Pancreas (tissue), 10 donors: ENCODE data around the gene TLCD2. TPM values are rescaled to one million over a fixed set of nuclear protein-coding genes. Genes with fewer than 3 reads are reported as not detected.

Experiments used
- ATAC-seq, 4 donors: fragments of 200-7000 bp; cut with Tn5 transposase; one replicate each; pipeline versions ENCODE4 v1.8.0 to v1.9.1; 2020; ENCODE audit warnings: mild to moderate bottlenecking in 4 of 4, moderate library complexity in 4 of 4
- DNase-seq, 6 donors: peaks; one replicate each; pipeline ENCODE4 v3.0.0-alpha.2; 2020
- FAIRE-seq: peaks from 2 replicates; lab custom pipeline; 2012; peaks lifted over from hg19 to GRCh38; lab: Jason Lieb, UNC
- H3K27ac ChIP-seq, 4 donors: fragments of 200-600 bp; sonication (generic); 1 replicate in 3 of 4; 2 replicates in 1 of 4; pipeline versions ENCODE4 v1.5.0 to v1.8.0; 2020
- H3K27me3 ChIP-seq, 4 donors: fragments of 200-600 bp; one replicate each; pipeline ENCODE4 v1.8.0; 2021
- H3K36me3 ChIP-seq, 3 donors: fragments of 200-600 bp; sonication (generic) in 1 of 3; one replicate each; pipeline versions ENCODE4 v1.5.0 to v1.8.0; 2020 to 2021
- H3K4me1 ChIP-seq, 3 donors: fragments of 200-600 bp; one replicate each; pipeline ENCODE4 v1.8.0; 2021
- H3K4me3 ChIP-seq, 4 donors: fragments of 200-600 bp; sonication (generic) in 2 of 4; one replicate each; pipeline versions ENCODE4 v1.5.0 to v1.8.0; 2020 to 2021
- H3K9me3 ChIP-seq, 4 donors: fragments of 200-600 bp; one replicate each; pipeline ENCODE4 v1.8.0; 2021
- WGBS, 2 donors: extraction: QIAGEN DNeasy Blood & Tissue Kit; methylation state at CpG; one replicate each; pipeline ENCODE4 v1.1.7; 2013; 5-methylcytosine and 5-hydroxymethylcytosine counted together
- intact Hi-C, 3 donors: fragments of 100-400 bp; cut with DNase I; formaldehyde crosslinking; loops; one replicate each; pipeline versions ENCODE4 v1.11.1 to v1.14.2; 2022
- polyA plus RNA-seq, 2 donors: library from polyadenylated mRNA; stranded (reverse); fragments of 200-250 nt; gene quantifications; one replicate each; pipeline ENCODE4 v1.2.3, GENCODE V29; 2013
- total RNA-seq, 6 donors: library from RNA; stranded (reverse); fragmentation: NEBNext Ultra II Directional in 4 of 6; extraction: Animal tissue kit (Norgen Biotek cat#: 25700) in 4 of 6; gene quantifications; one replicate each; pipeline versions ENCODE4 v1.2.1 to v1.2.4, GENCODE V29; 2021 to 2023
- TF ChIP-seq, protein P1 (sequence below), 4 donors: fragments of 200-600 bp; sonication (generic) in 3 of 4; IDR thresholded peaks; one replicate each; pipeline versions ENCODE4 v1.5.0 to v1.8.0; 2021; ENCODE audit warnings: antibody characterized with exemption in 4 of 4
- donor health status: healthy with polysubstance abuse.
- donor health status: DM: no; HTN: no; CAD: no; lungs with moderate emphysema.
- donor health status: DM: no; HTN: no; CAD: no.
- donor health status: control.
- donor health status: control.
- donor health status: Bipolar disorder and iron deficiency.
- donor health status: DM: yes; HTN: yes; CAD: no.
- donor health status: DM: no; HTN: no; CAD: no.
- donor health status: DM: no; HTN: no; CAD: no.
- donor health status: DM: yes; HTN: yes; CAD: no.

The TLCD2 gene, protein sequence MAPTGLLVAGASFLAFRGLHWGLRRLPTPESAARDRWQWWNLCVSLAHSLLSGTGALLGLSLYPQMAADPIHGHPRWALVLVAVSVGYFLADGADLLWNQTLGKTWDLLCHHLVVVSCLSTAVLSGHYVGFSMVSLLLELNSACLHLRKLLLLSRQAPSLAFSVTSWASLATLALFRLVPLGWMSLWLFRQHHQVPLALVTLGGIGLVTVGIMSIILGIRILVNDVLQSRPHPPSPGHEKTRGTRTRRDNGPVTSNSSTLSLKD
- total RNA-seq (1 to 10 TPM in 5 of 6 donors, under 1 TPM in 1; 0.56 to 2.8 (median 1.4) TPM), polyA plus RNA-seq (1 to 10 TPM in 1 of 2 donors, under 1 TPM in 1; 0.75 to 1.4 TPM)

DNA sequence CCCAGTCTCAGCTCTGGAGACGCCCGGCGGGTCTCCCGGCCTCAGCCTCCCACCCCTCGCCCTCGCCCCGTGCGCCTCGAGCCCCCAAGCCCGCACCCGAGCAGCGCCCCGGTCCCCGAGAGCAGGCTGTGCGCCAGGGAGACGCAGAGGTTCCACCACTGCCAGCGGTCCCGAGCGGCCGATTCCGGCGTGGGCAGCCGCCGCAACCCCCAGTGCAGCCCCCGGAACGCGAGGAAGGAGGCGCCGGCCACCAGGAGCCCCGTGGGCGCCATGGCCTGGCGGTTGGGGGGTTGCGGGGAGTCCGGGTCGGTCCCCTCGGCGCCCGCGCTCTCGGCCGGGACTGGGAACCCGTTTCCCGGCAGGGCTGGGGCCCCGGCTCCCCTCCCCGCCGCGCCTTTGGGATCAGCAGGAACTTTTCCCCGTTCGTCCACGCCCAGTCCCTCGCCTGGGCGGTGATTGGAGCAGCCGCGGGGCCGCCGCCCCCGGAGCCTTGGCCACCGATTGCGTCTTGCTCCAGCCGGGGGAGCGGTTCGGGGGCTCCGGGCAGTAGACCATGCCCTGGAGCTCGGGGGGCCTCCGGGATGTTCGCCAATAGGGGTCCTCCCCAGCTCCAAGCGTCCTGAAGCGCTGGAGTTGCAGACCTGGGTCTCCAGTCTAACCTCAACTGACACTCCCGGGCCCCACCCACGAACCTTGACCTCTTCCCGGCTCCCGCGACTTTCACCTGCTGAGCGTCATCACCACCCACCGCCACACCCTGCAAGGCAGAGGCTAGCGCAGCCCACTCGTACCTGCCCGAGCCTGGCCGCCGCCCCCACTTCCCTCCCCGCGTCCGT lies at the start of gene TLCD2:
TLCD2 (minus strand) TSS at position 407 of the 836 bp plus-strand sequence; CDS start at position 272, 135 bp downstream.
- Histone ChIP-seq H3K36me3 (no peaks in the 10 kb centered on the region), H3K4me1 (peaks cover 11 to 18% (median 13%) of the 10 kb centered on the region in 3 donors), H3K27ac (peak within 1 kb of the TSS in 1 of 4 donors; percentile 56), H3K27me3 (no peaks in the 10 kb centered on the region), H3K9me3 (no peaks in the 10 kb centered on the region), H3K4me3 (peak within 1 kb of the TSS; percentile 59 to 92 (median 70))
- TF ChIP-seq, protein P1, sequence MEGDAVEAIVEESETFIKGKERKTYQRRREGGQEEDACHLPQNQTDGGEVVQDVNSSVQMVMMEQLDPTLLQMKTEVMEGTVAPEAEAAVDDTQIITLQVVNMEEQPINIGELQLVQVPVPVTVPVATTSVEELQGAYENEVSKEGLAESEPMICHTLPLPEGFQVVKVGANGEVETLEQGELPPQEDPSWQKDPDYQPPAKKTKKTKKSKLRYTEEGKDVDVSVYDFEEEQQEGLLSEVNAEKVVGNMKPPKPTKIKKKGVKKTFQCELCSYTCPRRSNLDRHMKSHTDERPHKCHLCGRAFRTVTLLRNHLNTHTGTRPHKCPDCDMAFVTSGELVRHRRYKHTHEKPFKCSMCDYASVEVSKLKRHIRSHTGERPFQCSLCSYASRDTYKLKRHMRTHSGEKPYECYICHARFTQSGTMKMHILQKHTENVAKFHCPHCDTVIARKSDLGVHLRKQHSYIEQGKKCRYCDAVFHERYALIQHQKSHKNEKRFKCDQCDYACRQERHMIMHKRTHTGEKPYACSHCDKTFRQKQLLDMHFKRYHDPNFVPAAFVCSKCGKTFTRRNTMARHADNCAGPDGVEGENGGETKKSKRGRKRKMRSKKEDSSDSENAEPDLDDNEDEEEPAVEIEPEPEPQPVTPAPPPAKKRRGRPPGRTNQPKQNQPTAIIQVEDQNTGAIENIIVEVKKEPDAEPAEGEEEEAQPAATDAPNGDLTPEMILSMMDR (IDR thresholded peaks at IDR 0.05), result no peak
- no peak for FAIRE-seq
- intact Hi-C loops, result no loop called here
- peak; percentile 65 to 87 (median 76) for DNase-seq
- 1% methylated on average over 70 to 83 of the region's 83 CpGs for WGBS, 2 donors
- ATAC-seq, result peak; percentile 29 to 67 (median 62)

DNA sequence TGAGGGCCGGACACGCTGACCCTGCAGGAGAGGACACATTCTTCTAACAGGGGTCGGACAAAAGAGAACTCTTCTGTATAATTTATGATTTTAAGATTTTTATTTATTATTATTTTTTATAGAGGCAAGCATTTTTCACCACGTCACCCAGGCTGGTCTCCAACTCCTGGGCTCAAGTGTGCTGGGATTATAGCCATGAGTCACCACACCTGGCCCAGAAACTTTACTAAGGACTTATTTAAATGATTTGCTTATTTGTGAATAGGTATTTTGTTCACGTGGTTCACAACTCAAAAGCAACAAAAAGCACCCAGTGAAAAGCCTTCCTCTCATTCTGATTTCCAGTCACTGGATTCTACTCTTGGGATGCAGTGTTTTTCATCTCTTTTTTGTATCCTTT lies 49.4 kb upstream of the TLCD2 start:
- no peak for ATAC-seq
- TF ChIP-seq, protein P1 (IDR thresholded peaks at IDR 0.05), result no peak
- Histone ChIP-seq H3K27me3 (no peaks in the 10 kb centered on the region), H3K9me3 (no peaks in the 10 kb centered on the region), H3K4me1 (no peaks in the 10 kb centered on the region), H3K36me3 (no peaks in the 10 kb centered on the region), H3K4me3 (no peak overlapping the region), H3K27ac (no peak overlapping the region)
- DNase-seq, result no peak
- FAIRE-seq, result no peak
- 79% methylated on average over 5 of the region's 5 CpGs for WGBS, 2 donors
- intact Hi-C loops, result no loop called here

DNA sequence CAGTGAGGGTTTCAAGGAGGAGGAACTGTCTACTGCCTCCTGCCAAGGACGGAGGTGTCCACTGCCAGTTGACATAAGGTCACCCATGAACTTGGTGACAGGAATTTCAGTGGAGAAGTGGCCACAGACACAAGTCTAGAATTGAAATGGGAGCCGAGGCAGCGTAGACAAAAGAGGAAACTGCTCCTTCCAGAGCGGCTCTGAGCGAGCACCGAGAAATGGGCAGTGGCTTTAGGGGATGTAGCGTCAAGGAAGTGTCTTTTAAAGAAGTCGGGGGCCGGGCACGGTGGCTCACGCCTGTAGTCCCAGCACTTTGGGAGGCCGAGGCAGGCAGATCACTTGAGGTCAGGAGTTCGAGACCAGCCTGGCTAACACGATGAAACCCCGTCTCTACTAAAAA lies 48.6 kb upstream of the TLCD2 start:
- Histone ChIP-seq H3K36me3 (no peaks in the 10 kb centered on the region), H3K4me1 (no peaks in the 10 kb centered on the region), H3K9me3 (no peaks in the 10 kb centered on the region), H3K27ac (no peak overlapping the region), H3K4me3 (no peak overlapping the region), H3K27me3 (no peaks in the 10 kb centered on the region)
- TF ChIP-seq, protein P1 (IDR thresholded peaks at IDR 0.05), result no peak
- intact Hi-C loops, result no loop called here
- no peak for FAIRE-seq
- no peak for DNase-seq
- ATAC-seq, result peak in 1 of 4 donors; percentile 13
- WGBS, 2 donors, result 80 to 85% methylated on average over 15 of the region's 15 CpGs

DNA sequence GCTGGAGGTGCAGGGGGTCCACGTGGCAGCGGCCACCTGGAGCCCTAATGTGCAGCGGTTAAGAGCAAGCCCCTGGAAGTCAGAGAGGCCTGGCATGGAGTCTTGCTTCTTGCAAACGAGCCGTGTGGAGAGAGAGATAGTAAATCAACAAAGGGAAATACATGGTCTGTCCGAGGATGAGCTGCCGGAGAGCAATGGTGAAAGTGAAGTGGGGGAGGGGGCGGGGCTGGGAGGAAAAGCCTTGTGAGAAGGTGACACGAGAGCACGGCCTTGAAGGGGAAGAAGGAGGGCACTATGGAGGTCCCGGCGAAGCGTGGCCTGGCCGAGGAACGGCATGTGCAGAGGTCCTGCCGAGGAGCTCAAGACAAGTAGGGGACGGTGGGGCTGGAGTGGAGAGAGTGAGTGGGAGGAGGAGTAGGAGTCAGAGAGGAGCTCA lies 45.7 kb upstream of the TLCD2 start:
- no peaks in the 10 kb centered on the region for H3K4me1 ChIP-seq
- DNase-seq, result no peak
- ATAC-seq, result no peak
- WGBS, 2 donors, result 72% methylated on average over 17 of the region's 17 CpGs
- TF ChIP-seq, protein P1 (IDR thresholded peaks at IDR 0.05), result no peak
- FAIRE-seq, result no peak
- H3K27me3 ChIP-seq, result no peaks in the 10 kb centered on the region
- no peaks in the 10 kb centered on the region for H3K36me3 ChIP-seq
- intact Hi-C loops, result no loop called here
- no peak overlapping the region for H3K27ac ChIP-seq
- no peak overlapping the region for H3K4me3 ChIP-seq
- no peaks in the 10 kb centered on the region for H3K9me3 ChIP-seq
